ENCODE measurements around the gene LAMA1.
"Not testable (repeated sequence)": the region's sequence is repeated elsewhere in the genome, so short reads cannot be mapped to it uniquely, and the experiment has no call there.

Gene LAMA1, protein sequence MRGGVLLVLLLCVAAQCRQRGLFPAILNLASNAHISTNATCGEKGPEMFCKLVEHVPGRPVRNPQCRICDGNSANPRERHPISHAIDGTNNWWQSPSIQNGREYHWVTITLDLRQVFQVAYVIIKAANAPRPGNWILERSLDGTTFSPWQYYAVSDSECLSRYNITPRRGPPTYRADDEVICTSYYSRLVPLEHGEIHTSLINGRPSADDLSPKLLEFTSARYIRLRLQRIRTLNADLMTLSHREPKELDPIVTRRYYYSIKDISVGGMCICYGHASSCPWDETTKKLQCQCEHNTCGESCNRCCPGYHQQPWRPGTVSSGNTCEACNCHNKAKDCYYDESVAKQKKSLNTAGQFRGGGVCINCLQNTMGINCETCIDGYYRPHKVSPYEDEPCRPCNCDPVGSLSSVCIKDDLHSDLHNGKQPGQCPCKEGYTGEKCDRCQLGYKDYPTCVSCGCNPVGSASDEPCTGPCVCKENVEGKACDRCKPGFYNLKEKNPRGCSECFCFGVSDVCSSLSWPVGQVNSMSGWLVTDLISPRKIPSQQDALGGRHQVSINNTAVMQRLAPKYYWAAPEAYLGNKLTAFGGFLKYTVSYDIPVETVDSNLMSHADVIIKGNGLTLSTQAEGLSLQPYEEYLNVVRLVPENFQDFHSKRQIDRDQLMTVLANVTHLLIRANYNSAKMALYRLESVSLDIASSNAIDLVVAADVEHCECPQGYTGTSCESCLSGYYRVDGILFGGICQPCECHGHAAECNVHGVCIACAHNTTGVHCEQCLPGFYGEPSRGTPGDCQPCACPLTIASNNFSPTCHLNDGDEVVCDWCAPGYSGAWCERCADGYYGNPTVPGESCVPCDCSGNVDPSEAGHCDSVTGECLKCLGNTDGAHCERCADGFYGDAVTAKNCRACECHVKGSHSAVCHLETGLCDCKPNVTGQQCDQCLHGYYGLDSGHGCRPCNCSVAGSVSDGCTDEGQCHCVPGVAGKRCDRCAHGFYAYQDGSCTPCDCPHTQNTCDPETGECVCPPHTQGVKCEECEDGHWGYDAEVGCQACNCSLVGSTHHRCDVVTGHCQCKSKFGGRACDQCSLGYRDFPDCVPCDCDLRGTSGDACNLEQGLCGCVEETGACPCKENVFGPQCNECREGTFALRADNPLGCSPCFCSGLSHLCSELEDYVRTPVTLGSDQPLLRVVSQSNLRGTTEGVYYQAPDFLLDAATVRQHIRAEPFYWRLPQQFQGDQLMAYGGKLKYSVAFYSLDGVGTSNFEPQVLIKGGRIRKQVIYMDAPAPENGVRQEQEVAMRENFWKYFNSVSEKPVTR (N-terminal part only)
- total RNA-seq: 0 to 0.21 reads per million in 2 donors

DNA sequence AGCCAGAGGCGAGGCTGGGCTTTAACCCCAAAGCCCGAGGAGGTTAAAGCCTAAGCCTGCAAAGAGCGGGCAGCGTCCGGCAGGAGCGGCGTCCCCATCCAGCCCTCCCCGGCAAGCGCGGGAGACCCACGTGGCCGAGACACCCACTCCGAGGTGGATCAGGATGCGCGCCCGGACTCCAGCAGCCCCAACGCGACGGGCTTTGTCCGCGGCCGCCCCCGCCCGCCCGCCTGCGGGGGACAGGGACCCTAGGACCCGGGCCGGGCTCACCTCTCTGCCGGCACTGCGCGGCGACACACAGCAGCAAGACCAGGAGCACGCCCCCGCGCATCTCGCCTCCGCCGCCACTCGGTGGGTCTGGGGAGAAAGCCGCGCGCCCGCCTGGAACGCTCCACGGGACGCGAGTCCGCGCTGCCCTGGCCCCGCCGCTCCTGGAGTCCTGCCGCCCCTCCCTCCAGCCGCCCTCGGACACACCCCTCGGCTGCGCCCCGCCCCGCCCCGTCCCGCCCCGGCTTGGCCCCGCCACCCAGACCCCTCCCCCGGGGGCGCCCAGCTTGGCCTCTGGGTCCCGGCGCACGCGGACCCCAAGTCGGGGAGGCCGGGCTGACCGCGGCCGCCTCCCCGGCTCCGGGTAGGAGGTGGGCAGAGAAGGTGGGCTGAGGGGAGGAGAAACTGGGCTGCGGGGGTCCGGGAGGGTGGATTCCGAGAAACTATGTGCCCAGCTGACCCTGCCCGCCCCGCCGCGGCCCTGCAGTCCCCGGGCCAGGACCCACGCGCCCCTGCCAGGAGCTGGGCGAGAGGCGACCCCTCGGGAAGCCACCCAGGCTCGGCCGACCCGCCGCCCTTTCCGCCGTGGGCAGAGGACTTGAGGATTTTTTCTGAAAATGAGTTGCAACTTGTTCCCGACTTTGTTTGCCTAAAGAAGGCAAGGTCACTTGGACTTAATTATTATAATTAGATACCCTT lies at the start of gene LAMA1:
TSS of gene LAMA1 (minus strand) at position 408 of the 966 bp plus-strand sequence. CDS start at position 331, 77 bp downstream.
- DNase-seq: no peak

DNA sequence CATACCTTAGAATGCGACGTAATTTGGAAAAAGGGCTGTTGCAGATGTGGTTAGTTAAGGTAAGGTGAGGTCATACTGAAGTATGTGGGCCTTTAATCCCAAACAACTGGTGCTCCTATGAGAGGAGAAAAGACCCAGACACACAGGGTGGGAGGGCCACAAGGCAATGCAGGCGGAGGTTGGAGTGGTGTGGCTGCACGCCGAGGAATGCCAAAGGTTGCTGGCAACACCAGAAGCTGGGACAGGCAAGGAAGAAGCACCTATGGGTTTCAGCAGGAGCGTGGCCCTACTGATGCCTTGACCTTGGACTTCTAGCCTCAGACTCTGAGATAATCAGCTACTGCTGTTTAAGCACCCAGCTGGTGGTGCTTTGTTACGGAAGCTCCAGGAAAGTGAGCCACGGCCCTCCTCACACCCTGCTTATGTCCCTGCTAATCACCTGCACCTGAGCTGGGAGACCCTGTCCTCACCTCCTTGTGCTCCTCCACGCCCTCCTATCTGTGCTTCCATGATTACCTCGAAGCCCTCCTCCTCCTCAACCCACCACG lies 48.3 kb upstream of the LAMA1 start:
- DNase-seq: no peak

DNA sequence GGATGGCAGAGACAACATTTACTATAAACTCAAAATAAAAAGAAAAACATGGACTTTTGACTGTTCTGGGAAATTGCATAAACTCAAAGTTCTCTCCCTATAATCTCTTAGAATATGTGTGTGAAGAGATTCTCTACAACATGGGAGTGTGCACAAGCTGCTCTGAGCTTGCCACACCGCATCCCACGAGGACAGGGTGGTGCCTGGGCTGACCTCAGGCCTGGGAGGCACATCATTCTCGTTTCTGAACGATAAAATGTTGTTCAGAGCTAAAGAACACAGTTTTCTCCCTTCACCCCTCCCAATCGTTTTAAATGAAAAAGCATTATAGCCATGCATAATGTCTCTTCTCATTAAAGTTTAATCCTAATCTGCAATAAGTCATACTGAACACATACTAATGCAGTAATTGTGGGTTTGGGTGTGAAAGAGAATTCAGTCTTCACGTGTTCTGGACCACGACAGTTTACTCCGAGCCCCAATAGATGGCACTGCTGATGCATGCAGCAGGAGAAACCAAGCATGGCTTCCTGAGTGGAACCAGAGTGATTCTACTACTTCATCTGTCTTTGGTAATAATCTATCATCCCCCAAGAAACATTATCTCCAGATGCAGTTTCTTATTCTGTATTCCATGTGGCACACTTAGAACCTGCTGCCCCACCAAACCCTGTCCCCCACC lies 46.9 kb upstream of the LAMA1 start:
- no peak for DNase-seq

DNA sequence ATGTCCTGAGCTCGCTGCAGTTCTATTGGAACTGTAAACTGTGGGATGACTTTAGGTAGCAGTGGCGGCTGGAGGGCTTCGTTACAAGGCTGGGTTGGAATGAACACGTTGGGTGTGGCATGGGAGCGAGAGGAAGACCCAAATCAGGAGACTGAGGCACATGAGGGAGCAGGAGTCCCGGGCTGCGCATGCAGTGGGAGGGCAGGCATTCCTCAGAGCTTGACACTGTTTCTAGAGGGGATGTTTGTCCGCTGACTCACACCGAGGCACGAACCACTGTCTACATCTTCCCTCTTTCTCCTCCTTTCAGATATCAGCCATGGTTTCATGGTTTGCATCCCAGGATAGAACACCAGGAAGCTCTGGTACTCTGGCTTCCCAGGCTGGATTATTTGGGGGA lies 40.6 kb upstream of the LAMA1 start:
- DNase-seq: no peak

DNA sequence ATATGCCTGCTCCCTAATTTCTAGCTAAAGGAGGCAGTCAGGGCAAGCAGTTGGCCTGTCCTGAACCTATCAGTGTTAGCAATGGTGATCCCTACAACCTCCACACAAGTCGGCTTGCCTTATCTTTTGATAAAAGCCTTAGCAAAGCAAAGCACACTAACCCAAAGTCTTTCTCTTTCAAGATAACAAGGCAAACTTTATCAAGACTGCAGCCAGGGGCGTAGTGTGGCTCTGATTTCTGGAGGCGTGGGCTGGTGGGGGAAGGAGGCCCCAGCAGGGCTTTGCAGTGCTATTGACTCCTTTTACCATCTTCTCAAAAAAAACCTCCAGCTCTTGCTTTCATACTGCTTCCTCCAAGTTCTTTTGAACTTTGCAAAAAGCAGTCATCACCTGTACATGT lies 40.2 kb upstream of the LAMA1 start:
- no peak for DNase-seq

DNA sequence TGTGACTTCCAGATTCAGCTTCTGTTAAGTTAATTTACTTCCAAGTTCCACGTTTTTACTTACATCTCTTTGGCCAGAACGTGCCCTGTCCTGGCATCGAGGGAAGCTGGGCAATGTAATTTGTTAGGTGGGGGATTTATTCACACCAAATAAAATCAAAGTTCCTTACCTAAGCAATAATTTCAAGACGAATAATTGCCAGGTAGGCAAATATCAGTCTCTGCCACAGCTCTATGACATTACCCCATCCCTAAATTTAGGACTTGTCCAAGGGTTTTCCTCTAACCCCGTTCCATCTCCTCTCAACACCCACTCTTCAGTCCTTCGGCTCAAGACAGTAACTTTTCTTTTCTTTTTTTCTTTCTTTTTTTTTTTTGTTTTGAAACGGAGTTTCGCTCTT lies 38.3 kb upstream of the LAMA1 start:
- DNase-seq: no peak

DNA sequence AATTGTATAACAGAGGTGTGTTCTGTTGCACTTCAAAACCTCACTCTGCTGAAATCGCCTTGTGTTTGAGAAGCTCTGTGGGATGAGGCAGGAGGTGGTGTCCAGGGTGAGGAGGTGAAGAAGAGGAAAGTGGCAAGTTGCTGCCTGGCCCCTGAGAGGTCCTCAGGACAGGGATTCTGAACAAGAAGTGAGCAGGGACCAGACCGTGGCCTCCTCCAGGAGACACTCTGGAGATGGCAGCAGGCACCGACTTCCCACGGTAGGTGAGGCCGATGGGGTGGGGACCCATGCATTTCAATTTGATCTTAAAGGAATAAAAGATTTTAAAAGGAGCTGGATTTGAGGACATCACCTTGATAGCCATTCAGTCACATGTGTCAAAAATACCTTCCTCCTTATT lies 37.5 kb upstream of the LAMA1 start:
- DNase-seq: no peak

DNA sequence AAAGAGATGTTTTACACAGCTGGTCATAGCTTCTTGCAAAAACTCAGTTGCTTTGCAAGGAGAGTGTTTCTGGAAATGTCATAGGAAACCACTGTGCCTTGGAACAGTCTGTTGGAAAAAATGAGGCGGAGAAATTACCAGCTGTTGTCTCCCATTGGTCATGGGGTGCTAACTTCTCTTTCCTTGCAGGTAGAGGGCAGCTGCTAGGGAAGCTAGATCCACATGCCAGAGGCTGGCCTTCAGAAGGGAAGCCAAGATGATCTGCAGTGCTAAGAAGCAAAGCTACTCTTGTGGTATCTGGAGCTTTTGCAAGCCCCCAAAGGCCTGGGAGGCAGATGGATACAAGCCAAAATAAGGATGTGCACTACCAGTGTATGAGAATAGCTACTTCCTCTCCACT lies 34.8 kb upstream of the LAMA1 start:
- no peak for DNase-seq

DNA sequence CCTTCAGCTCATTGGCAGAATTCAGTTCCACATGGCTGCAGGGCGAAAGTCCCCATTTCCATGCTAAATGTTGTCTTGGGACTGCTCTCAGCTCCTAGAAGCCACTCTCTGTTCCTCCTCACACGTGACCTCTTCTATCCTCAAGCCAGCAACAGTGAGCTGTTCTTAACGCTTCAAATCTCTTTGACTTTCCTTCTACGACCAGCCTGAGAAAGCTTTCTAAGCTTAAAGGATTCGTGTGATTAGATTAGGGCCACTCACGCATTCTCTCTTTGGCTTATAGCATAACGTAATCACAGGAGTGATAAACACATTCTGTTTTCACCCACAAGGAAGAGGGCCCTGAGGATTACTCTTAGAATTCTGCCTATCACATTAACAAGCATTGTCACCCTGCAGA lies 29.8 kb upstream of the LAMA1 start:
- DNase-seq: no peak

DNA sequence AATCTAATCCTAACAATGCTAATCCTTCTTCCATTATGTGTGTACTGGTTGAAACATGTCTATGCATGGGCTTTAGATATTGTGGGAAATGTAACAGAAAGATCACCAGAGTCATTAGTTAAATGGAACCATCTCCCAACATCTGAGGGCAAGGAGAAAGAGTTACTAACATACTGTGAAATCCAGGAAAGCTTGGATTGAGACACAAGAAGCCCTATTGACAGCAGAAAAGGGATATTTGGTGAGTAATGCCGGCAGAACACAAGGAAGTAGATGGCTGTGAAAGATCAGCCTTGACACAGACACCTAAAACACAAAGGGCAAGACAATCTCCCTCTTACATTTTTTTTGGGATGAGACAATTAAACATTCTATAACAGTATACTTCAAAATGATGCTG lies 28.5 kb upstream of the LAMA1 start:
- no peak for DNase-seq

DNA sequence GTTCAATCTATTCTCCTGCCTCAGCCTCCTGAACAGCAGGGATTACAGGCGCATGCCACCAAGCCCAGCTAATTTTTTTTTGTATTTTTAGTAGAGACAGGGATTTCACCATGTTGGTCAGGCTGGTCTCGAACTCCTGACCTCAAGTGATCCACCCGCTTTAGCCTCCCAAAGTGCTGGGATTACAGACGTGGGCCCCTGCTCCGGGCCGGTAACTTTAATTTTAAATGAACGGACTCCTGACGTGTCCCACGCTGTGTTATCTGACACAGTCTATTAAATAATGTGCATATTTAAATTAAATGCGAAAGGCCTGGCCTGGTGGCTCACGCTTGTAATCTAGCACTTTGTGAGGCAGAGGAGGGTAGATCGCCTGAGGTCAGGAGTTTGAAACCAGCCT lies 27.3 kb upstream of the LAMA1 start:
- not testable (repeated sequence) for DNase-seq

DNA sequence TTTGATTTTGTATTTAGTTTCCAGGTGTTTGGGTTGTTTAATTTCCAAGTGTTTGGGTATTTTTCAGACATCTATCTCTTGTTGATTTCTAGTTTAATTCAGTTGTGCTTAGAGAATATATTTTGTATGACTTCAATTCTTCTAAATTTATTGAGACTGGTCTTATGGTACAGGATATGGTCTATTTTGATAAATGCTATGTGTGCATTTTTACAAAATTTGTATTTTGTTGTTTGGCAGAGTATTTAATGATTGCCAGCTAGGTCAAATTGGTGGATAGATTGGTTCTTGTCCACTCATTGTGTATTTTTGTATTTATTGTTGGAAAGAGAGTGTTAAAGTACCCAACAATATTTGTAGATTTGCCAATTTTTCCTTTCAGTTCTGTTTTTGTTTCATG lies 23.7 kb upstream of the LAMA1 start:
- no peak for DNase-seq

DNA sequence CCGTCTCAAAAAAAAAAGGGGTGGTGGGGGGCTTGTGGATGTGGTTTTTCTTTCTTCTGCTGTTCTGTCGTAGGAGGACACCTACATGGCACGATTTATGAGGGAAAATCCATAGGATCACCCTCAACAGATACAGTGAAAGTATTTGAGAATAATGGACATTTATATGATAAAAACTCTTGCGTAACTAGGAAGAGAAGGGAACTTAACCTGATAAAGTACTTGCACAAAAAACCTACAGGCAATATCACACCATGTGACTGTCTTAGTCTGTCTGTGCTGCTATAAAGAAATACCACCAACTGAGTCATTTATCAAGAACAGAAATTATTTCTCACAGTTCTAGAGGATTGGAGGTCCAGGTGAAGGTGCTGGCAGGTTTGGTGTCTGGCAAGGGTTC lies 21.8 kb upstream of the LAMA1 start:
- DNase-seq: no peak

DNA sequence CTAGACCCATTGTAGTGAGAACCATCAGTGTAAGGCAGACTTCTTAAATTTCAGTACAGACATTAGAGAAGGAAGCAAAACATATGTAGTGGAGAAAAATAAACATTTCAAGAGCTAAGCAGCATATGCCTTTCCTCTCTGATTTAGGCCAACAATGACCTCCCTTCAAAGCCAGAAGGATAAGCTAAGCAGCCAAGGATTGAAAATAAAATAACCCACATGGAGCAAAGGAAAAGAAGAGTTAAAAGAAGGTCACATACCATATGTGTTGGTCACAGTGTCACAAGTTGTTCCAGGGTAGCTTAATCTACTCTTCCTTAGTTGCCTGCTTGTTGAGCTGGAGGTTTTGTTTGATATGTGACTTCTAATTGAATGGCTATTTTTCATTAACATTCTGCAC lies 15.6 kb upstream of the LAMA1 start:
- DNase-seq: no peak

DNA sequence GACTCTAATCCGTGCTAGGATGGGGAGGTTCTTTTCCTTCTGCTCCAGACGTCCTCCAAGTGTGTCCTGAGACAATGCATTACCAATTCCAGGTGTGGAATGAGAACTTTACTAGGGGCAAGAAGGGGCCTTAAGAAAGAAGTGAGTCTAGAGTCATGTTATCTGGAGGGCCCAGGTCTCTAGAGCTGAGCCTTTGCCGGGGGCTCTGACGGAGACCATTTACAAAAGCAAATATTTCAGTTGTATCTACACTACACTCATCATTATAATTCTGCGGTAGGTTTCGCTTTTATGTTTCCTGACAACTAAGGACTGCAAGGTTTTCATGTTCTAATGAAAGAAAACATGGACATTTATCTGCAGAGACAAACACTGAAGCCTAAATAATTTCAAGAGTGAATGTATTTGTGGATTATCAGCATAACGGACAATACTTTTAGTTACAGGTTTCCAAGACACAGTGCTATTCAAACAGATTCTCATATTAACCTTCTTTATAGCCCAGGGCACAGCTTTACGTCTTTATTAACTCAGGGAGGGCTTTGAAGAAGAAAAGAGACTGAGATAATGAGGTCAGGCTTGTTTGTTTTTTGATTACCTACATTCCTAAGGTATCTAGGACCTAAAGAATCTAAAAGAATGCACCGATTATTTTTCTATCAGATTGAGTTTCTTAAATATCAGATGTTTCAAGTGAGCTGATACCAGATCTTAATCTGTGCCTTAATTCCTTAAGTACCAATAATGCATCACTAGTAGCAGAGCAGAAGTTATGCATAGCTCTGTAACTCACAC lies 15.0 kb upstream of the LAMA1 start:
- no peak for DNase-seq

DNA sequence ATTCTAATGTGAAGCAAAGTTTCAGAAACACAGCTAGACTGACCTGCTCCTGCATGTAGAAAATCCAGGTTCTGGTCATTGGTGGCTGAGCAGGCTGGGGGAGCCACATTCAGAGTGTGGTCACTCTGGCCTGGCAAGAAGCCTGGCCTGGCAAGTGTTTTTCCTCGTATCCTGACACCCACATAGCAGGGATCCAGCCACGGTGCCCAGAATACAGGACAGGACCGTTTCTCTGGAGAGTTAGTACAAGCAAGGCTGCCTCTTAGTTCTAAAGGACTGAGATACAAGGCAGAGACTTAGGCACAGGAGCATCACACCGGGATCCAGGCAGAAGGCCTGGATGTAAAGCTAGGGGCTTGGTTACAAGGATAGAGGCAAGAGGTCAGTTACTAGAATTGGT lies 4.8 kb upstream of the LAMA1 start:
- DNase-seq: no peak

DNA sequence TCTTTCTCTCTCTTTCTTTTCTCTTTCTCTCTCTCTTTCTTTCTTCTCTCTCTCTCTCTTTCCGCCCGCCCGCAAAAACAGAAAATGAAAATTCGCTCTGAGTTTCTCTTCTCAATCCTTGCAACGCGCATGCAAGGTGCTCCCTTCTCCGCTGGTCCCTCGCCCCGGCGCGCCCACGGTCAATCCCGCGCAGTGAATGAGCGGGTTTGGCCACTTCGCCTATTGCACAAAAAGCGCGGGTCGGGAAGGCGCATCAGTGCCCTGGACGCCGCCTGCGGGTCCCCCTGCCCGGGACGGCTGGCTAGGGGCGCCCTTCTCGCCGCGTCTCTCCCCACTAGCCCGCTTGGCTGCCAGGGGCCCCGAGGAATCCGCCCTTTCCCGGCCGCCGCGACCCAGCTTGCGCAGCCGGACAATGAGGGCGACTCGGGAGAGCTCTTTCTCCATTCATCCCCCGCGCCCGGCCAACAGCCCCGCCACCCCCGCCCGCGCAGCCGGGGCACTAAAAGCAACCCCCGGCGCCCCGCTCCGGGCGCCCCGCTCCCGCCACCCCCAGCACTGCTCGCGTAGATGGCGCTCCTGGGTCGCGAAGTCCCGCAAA lies 706 bp downstream of the LAMA1 start:
- no peak for DNase-seq

DNA sequence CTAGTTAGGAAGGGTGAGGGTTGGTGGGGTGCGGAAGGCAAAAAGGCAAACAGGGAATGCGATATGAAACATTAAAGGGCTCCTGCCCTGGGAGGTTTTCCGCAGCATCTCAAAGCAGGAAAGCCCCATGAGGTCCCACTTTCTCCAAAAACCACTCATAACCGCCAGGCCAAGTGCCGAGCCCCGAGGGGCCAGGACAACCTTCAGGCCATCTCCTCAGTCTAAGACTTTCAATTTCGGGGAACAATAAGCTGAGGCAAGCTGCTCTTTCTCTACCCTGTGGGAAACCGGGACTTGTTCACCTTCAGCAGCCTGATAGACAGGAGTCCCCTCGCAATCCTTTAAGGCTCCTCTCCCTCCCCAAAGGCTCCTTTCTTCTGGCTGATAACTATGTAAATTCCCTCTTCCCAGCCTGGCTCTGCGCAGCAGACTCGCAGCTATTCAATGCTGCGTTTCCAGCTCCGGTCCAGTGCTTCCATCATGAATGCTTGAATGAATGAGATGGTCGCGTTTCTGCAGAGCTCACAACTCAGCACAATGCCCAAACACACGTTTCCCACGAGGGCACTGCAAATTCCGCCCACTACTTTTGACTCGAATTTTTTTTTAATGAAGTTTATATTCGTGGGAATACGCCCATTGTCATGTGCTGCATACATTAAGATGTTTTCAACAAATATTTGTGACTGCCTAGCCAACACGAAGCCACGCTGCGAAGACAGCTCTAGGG lies 1.4 kb downstream of the LAMA1 start:
- DNase-seq: no peak

DNA sequence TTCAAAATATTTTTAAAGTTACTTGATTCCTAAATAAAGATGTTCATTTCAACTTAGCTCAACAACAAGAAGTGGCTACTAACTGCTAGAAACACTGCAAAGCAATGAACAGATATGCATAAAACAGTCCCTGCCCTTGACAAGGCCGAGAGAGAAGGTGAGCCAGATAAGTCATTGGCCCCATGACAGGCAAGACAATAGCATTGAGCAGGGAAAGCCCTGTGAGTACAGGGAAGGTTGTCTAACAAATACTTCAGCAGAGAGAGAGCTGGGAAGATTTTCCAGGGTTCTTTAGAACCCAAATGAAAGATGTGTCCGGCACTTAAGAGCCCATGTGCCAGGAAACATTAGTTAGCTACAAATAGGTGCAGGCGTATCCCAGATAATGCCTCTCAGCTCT lies 4.7 kb downstream of the LAMA1 start:
- no peak for DNase-seq

Measured in T-helper 9 cell (primary cell).